ENCODE results near the gene TCEAL9. TPM values are rescaled to one million over a fixed set of nuclear protein-coding genes. Genes with fewer than 3 reads are reported as not detected.
A peak's percentile ranks its signal among the peaks of the same experiment; 100 is the strongest.

TCEAL9 gene
- total and polyA plus RNA-seq, 8 donors, result 16.1 to 185 (median 75.2) TPM

DNA sequence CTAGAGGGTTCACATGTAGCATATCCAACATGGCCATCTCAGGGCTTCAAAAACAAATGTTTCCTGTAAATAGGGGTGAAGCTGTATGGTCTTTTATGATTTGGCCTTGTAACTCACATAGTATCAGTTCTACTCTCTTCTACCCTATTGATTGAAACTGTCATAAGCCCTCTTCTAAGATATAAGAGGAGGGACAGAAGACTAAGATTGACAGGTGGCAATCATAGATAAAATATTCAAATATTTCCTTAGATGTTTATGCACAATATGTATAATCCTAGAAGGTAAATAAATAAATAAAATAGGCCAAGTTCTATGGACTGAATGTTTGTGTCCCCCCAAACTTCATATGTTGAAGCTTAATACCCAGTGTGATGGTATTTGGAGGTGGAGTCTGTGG is 13.2 kb downstream of the TCEAL9 start:
- no peak for DNase-seq
- intact Hi-C loops (cut with DNase I; ENCODE audit: low total_unique reads), result no loop called here
- H3K4me3 ChIP-seq, result no peak overlapping the region
- H3K27ac ChIP-seq, result no peak overlapping the region
- no peak for TF ChIP-seq EP300 (IDR thresholded peaks at IDR 0.05)
- no peak for TF ChIP-seq CTCF (IDR thresholded peaks at IDR 0.05)
- TF ChIP-seq POLR2A (IDR thresholded peaks at IDR 0.05), result no peak
- no peak for TF ChIP-seq POLR2AphosphoS5 (IDR thresholded peaks at IDR 0.05)
- H3K4me1 ChIP-seq, result no peaks in the 10 kb centered on the region
- H3K36me3 ChIP-seq, result no peaks in the 10 kb centered on the region
- peaks cover 0 to 3% (median 0%) of the 10 kb centered on the region in 3 donors for H3K27me3 ChIP-seq
- no peaks in the 10 kb centered on the region for H3K9me3 ChIP-seq

GRCh38 chrX:103372886-103373285 is 16.6 kb downstream of the TCEAL9 start:
- TF ChIP-seq CTCF (IDR thresholded peaks at IDR 0.05) (no peak), POLR2AphosphoS5 (IDR thresholded peaks at IDR 0.05) (no peak), POLR2A (IDR thresholded peaks at IDR 0.05) (no peak), EP300 (IDR thresholded peaks at IDR 0.05) (no peak)
- Histone ChIP-seq H3K4me1 (no peaks in the 10 kb centered on the region), H3K9me3 (no peaks in the 10 kb centered on the region), H3K36me3 (no peaks in the 10 kb centered on the region), H3K4me3 (no peak overlapping the region), H3K27ac (no peak overlapping the region), H3K27me3 (peaks cover 0 to 12% (median 0%) of the 10 kb centered on the region in 3 donors)
- intact Hi-C loops (cut with DNase I; ENCODE audit: low total_unique reads), result no loop called here
- DNase-seq, result no peak
- 40 to 71% (median 67%) methylated on average over 2 of the region's 2 CpGs for WGBS, 5 donors

- H3K9me3 ChIP-seq, result no peaks in the 10 kb centered on the region
- H3K4me3 ChIP-seq, result no peak overlapping the region
- DNase-seq, result no peak
- 66 to 79% (median 78%) methylated on average over 3 of the region's 3 CpGs for WGBS, 5 donors
- H3K4me1 ChIP-seq, result peaks cover 0 to 2% (median 0%) of the 10 kb centered on the region in 4 donors
- TF ChIP-seq EP300 (IDR thresholded peaks at IDR 0.05) (no peak), CTCF (IDR thresholded peaks at IDR 0.05) (no peak), POLR2A (IDR thresholded peaks at IDR 0.05) (no peak), POLR2AphosphoS5 (IDR thresholded peaks at IDR 0.05) (no peak)
- no peak overlapping the region for H3K27ac ChIP-seq
- H3K27me3 ChIP-seq, result peaks cover 0 to 9% (median 0%) of the 10 kb centered on the region in 3 donors
- no peaks in the 10 kb centered on the region for H3K36me3 ChIP-seq
- intact Hi-C loops (cut with DNase I; ENCODE audit: low total_unique reads), result no loop called here
These were observed 17.3 kb downstream of the TCEAL9 start for GRCh38 chrX:103373581-103373980.

DNA sequence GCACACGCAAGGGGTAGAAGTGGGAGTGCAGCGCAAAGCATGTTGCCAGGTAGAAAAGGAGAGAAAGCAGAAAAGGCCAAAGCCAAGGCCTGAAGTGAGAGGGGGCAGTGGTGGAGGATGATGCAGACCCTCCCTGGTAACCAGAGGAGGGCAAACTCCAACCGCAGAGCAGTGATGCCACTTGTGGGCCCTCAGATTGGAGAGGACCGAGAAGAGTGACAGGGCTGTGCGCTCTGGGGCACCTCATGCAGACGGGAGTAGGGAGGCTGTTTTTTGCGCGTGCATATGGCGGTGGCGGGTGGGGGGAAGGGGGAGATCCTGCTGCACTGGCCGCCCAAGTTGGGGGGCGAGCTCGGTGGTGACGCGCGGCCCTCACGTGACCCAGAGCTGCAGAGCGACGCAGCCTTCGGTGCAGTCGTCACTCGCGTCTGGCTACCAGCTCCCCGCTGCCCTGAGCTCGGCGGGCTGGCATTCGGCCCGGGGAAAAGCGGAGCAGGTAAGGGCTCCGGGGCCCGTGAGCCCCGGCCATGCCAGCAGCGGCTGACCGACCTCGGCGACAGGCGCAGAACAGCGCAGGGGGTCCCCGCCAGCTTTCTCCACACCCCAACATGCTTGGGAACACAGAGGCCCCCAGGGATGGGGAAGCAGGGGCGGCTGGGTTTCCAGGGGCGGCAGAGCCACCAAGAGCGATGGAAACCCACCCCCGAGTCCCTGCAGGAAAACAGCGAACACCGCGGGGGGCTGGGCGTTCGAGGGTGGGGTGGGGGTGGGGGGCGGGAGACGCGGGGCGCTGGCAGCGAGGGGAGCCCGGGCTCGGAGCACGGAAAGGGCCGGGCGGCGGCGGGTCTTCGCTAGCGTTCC is 20.0 kb downstream of the TCEAL9 start, which contains the start of gene BEX3:
Gene BEX3 (plus strand): TSS at position 421 of the 861 bp plus-strand sequence. CDS start 984 bp downstream, outside the sequence.
- WGBS, 5 donors, result 3 to 35% (median 14%) methylated on average over 13 to 61 of the region's 62 CpGs
- H3K4me1 ChIP-seq, result peaks cover 0 to 4% (median 0%) of the 10 kb centered on the region in 4 donors
- TF ChIP-seq POLR2AphosphoS5 (IDR thresholded peaks at IDR 0.05) (peak; percentile 40 to 74 (median 64)), CTCF (IDR thresholded peaks at IDR 0.05) (no peak), EP300 (IDR thresholded peaks at IDR 0.05) (no peak), POLR2A (IDR thresholded peaks at IDR 0.05) (no peak)
- H3K4me3 ChIP-seq, result peak within 1 kb of the TSS; percentile 67 to 69 (median 68)
- H3K36me3 ChIP-seq, result no peaks in the 10 kb centered on the region
- no peaks in the 10 kb centered on the region for H3K9me3 ChIP-seq
- H3K27ac ChIP-seq, result peak within 1 kb of the TSS; percentile 47 to 88 (median 78)
- H3K27me3 ChIP-seq, result peaks cover 0 to 9% (median 0%) of the 10 kb centered on the region in 3 donors
- intact Hi-C loops (cut with DNase I; ENCODE audit: low total_unique reads), result no loop called here
- DNase-seq, result peak; percentile 66 to 92

Data from stomach (tissue), 9 donors.